ENCODE data around the gene CLDND1.

CLDND1 gene

DNA sequence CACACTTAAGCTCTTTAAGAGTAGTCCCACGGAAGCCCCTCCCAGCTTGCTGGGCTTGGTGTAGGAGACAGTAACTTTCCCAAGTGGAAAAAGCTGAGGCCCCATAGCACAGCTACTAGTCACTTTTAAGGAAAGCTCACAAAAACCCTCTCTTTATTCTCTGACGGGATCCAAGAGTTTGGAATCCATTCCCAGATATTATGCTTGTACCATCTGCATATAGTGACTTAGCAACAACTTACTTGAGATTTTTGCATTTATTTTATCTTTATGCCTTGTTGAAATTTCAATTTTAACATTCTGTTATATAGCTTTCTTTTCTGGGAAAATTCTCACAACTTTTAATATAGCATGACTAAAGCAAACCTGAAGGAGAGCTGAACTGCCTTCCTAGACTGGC lies 28.5 kb upstream of the CLDND1 start:
- DNase-seq (ENCODE audit: low read depth), result no peak

DNA sequence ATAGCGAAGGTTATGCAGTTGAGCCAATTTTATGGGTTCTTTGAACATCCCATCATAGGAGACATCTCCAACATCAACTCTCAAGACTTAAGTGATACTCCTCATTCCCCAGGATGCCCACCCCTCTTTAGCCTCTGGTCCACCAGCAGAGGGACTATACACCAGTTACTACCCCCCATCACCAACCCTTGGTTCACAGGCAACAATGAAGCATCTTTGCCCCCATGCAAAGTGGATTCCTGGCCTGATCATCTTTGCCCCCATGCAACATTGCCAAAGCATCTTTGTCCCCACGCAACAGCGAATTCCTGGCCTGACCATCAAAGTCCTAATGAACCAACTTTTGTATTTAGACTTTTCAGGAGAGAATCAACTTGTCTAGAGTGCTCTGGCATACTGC lies 28.1 kb upstream of the CLDND1 start:
- no peak for DNase-seq (ENCODE audit: low read depth)

DNA sequence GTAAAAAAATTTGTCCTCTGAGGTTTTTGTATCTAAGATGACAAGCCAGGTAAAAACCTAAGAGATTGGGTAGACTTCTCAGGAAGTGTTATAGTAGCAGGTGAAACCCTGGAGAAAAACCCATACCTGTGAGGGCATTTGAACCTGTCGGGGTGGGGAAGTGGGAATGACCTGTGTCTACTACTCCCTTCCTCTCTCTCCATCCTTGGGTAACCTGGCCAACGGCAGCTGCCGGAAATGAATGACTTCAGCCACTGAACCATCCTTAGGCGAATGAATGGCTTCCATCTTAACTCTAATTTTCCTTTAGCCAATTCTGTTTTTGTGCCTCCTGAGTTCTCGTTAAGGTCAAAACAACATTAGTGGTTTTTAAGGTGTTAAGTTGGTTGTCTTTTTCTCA lies 25.8 kb upstream of the CLDND1 start:
- DNase-seq (ENCODE audit: low read depth), result no peak

DNA sequence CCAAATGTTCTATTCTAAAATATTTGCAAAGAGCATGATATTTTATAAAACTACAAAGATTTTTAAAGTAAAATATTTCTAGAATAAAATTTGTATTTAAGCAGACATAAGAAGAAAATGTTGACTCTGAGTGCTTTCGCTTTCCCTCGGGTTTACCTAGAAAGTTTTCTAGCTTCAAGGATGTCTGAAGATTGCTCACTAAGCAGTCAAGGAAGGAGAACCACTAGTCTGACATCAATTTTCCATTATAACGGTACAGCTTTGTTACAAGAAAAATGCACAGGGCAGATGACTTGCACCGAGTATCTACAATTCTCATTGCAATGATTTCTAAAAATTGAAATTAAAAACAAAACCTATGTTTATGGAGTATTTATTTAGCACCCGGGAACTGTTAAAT lies 23.2 kb upstream of the CLDND1 start:
- no peak for DNase-seq (ENCODE audit: low read depth)

DNA sequence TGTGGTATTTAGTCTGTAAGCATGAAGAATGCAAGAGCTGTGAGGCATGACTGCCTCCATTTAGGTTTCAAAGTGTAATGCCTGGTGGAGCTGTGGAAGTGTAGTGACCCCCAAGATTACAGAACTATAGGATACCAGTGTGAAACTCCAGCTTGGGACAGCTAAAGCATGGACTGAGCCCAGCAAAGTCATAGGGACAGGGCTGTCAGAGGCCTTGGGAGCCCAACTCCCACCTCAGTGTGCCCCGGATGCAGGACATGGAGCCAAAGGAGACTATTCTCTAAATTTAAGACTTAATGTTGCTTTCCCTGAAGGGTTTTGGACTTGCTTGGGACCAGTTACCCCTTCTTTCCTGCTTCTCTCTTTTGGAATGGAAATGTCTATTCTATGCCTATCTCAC lies 19.9 kb upstream of the CLDND1 start:
- DNase-seq (ENCODE audit: low read depth), result no peak

DNA sequence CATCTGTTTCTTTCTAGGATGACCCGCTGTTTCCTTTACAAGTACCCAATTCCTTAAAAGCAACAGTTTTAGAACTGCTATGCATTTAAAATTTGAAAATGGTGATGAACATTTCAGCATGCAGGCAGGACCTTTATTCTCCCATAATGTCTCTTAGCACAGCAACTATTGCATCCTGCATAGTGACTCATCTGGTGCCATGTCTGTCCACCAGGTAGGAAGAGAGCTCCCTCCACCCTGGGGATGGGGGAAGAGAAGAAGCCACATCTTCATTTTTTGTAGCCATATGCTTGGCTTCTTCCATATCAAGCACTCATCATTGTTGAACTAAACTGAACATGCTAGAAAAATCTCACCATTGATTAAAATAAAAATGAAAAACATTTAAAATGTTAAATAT lies 19.0 kb upstream of the CLDND1 start:
- DNase-seq (ENCODE audit: low read depth), result no peak

DNA sequence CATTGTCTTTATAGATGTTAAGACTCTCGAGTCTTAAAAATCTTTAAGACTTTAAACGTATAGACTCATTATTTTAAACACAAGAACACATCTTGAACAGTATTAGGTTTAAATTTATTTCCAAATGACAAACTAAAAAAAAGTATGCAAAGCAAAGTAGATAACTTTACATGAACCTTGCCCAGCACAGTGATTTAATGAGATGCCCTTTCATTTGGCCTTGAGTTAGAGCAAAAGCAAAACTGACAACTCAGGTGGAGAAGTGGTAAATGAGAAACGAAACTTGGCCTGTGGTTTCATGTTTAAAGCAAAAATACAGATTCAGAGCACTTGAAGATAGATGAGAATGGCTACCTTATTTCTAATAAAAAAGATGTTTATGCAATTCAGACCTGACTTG lies 17.6 kb upstream of the CLDND1 start:
- DNase-seq (ENCODE audit: low read depth), result no peak

DNA sequence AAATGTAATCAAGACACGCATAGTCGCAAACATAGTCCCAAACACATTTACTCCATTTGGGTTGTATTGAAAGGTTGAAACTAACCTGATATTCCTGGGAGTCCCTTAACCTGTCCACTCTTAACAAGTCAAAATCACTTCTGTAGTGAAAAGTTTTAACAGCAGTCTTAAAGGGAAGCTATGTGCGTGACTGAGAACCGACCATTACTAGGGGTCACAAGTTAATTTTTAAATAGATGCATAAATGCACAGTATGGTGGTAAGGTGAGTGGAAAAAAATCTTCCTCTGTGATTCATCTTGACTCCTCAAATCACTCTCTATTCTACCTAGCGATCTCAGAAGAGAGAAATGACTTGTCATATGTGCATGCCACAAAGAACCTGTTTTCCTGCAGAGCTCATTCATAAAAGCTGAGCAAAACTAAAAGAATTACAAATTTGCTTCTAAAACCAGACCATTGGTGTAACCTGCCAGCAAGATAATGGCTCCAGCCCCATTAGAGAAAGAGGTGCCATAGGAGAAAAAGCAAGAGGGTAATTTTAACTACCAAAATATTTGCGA lies 13.8 kb upstream of the CLDND1 start:
- DNase-seq (ENCODE audit: low read depth), result no peak

DNA sequence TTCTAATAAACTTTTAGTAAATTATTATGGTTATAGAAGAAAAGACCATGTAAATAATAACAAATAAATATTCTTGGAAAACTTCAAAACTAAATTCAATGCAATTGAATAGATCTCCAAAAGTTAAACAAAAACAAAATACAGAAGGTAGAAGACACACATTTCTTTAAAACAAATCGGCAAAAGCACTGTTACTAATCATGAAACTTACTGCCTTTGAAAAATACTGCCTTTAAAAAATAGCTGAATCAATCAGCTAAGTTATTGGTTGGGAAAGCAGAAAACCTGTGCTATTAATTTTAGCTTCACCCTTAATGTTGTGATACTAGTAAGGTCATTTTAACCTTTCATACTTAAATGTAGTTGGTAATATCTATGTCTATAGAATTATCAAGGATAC lies 12.0 kb upstream of the CLDND1 start:
- no peak for DNase-seq (ENCODE audit: low read depth)

DNA sequence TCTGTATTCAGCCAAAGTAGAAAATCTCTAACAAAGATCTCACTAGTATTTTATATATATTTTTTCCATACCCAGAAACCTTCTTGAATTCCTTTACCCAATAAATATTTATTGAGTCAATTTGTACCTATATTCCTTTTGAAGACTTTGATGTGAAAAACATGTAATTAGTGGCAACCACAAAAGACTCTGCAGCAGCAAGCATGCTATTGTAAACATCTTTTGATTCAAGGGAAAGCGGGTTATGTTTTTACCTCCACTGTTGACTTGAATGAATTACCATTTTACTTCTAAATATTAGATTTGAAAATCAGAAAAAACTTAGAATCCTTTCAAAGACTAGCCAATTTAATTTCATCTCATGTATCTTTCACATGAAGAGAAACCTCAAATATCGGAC lies 11.5 kb upstream of the CLDND1 start:
- no peak for DNase-seq (ENCODE audit: low read depth)

DNA sequence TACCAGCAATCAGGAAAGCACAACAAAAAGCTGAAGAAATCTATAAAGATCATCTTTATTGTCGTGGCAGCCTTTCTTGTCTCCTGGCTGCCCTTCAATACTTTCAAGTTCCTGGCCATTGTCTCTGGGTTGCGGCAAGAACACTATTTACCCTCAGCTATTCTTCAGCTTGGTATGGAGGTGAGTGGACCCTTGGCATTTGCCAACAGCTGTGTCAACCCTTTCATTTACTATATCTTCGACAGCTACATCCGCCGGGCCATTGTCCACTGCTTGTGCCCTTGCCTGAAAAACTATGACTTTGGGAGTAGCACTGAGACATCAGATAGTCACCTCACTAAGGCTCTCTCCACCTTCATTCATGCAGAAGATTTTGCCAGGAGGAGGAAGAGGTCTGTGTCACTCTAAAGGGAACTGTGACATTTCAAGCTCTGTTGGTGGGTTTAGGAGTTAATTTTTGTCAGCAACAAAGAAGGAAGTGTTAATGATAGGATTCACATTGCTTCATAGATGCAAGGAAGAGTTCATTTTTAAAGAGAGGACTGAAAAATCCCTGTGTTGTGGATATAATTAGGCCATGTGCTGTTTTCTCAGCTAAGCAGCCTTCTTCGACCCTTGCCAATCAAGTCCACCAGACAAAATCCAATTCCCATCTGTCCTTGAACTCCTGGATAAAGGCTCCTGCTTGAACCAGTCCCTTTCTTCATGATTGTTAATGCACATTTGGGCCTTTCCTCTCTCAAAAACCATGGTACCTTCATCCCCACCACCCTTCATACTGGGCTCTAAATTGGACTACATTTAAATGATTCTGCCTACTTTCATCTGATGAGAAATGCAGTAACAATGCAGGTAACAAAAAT lies 10.2 kb upstream of the CLDND1 start:
- DNase-seq (ENCODE audit: low read depth), result no peak

DNA sequence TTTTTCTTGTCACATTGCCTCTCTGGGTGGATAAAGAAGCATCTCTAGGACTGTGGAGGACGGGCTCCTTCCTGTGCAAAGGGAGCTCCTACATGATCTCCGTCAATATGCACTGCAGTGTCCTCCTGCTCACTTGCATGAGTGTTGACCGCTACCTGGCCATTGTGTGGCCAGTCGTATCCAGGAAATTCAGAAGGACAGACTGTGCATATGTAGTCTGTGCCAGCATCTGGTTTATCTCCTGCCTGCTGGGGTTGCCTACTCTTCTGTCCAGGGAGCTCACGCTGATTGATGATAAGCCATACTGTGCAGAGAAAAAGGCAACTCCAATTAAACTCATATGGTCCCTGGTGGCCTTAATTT lies 9.6 kb upstream of the CLDND1 start:
- no peak for DNase-seq (ENCODE audit: low read depth)

DNA sequence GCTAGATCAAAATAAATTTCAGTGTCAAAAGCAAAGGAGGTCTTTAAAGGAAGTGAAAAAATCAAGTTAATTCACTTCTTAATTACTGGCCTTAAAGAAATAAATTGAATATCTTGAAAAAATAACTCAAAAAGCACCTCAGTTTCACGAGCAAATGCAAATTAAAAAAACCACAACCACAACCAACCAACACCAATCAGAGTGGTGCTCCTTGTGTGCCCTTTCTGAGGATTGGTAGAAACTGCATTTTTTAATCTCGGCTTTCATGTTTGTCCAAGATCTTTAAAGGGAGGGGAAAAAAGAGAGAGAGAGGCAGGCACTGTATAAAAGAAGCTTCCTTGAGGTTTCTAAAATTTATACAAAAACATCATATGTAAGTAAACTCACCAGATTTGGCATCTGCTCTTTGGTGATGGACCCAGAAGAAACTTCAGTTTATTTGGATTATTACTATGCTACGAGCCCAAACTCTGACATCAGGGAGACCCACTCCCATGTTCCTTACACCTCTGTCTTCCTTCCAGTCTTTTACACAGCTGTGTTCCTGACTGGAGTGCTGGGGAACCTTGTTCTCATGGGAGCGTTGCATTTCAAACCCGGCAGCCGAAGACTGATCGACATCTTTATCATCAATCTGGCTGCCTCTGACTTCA lies 9.0 kb upstream of the CLDND1 start, which contains the start of gene GPR15:
TSS of gene GPR15 (plus strand) at position 357 of the 653 bp plus-strand sequence. CDS start at position 413, 56 bp downstream.
- DNase-seq (ENCODE audit: low read depth), result no peak

DNA sequence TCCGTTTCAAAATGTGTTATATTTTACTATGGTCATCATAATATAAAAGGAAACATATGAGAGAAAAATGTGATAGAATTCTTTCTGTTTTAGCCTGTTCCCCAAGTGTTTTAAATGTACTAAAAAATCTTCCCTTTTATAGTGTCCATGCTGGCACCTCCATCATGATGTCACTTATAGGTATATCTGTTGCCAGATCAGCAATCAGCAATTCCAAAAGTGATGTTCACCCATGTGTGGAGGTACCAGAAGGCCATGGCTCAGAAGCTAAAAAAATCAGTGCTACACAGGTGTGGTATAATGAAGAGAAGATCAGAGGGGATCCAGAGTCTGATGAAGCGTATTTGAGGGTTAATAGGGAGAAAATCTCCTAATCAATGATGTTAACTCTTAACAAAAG lies 8.0 kb upstream of the CLDND1 start:
- DNase-seq (ENCODE audit: low read depth), result no peak

DNA sequence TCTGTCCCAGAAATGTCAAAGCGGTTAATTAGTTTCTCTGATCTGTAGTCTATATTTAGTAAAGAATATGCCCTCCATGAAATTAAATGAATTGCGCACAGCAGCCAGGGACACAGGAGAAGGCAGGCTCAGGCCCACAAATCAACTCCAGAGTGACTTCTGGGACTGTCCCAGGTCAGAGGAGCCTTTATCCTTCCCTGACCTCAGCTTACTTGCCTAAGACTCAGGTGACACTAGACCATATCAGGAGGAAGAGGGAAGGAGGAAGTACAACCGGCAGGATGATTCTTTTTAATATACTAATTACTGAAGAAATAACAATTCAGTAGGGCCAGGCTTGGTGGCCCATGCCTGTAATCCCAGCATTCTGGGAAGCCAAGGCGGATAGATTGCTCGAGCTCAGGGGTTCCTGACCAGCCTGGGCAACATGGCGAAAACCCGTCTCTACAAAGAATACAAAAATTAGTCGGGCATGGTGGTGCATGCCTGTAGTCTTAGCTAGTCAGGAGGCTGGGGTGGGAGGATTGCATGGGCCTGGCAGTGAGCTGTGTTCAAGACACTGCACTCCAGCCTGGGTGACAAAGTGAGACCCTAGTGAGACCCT lies 7.3 kb upstream of the CLDND1 start:
- DNase-seq (ENCODE audit: low read depth), result no peak

DNA sequence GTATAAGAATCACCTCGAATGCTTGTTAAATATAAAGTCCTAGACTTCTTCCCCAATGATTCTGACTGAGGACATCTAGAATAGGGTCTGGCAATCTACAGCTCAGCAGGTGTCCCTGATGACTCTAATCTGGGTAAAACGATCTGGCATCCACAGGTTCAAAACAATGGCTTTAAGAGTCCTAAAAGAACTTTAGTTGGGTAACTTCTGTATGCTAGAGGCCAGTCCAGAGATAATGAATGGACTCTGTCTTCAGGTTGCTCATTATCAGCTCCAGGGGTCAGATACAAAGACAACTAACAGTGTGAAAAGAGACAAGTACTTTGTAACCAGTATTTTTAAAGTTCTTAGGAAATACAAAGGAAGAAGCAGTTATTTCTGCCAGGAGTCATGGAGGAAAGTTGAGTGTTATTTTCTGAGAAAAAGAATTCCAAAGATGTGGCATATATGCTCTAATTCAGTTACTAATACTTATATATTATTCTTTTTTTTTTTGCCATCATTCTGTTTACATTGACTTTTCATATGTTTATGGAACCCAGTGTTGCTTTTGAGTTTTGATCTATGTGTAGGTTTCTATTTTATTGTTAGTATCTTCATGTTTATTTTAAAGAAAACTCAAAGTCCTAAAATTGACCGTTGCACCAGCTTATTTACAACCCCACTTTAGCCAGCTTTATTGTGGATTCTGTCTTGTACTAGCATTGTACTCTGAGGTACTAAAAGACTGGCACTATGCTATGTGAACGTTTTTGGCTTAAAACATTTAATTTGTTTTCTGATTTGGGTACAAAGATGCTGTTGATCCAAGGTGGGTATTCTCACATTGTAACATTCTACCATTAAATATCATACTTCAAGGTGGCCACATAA lies 6.0 kb upstream of the CLDND1 start:
- DNase-seq (ENCODE audit: low read depth), result no peak

DNA sequence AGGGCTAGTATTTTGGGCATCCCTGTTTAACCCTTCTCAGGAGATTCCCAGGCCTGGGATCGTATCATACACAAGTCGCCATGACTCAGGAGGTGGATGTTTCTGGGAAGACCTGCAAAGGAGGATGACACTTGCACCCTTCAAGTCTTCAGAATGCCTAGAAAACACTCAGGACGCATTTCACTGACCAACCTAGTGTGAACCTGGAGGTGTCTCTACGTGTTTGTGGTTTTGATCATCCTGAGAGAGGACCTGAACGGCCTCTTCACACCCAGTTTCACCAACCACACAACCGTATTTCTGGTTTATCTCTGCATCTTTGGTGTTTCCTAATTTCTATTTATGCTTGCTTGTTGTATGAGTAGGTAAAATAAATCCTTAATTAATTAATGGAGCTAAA lies 2.8 kb upstream of the CLDND1 start:
- no peak for DNase-seq (ENCODE audit: low read depth)

DNA sequence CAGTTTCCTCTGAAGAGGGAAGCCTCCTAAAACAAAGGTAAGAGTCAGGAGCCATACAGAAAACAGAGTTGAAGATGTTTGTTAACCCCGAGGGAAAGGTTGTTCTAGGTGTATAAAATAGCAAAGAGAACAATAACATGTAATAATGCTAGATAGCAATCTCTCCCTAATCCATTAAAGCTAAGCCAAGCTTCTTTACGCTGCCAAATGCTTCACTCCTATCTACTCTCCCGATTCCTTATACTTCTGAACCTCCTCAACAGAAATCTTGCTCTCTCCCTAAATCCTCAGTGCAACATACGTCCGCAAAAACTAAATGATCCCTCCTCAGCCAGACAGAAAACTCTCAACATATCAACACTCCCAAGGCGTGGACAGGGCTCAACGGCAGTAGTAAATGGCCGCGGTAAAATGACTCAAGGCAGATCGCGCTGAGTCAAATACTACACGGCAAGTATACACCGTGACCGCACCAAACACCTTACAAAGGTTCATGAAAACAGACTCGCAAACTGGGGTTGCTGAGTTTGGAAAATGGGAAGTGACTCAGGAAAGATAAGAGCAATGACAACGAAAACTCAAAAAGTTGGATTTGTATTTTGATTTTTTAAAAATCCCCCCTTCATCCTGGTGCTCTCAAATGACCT lies 682 bp downstream of the CLDND1 start:
- DNase-seq (ENCODE audit: low read depth), result no peak

DNA sequence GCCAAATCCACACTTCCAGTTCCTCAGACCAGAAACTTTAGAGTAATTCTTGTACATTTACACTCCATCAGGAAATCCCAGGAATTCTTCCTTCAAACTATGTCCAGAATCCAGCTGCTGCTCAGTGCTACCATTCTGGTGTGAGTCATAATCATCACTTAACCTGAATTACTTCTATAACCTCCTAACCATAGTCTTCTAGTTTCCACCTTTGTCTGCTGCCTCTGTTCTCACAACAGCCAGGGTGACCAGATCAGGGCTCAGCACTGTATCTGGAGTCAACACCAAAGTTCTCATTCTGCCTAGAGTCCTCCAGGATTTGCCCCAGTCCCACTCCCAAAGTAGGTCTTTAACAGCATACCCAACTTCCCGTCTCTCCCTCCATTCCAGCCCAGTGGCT lies 3.4 kb downstream of the CLDND1 start:
- no peak for DNase-seq (ENCODE audit: low read depth)

DNA sequence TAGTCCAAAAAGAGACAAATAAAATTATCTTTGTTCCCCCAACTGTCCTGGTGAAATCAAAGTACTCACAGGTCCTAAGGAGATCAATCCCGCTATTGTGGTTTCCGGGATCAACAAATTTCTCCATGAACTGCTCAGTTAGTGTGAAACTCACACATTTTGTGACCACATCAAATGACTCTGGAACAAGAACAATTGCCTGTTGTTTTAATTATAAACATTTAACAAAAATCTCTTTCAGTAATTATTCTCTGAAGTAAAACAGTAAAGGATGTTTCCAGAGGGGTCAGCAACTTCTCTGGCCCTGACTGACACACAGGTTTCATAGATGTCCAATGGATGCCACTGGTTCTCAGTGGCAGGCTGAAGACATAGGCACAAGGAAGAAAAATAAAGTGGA lies 3.9 kb downstream of the CLDND1 start:
- no peak for DNase-seq (ENCODE audit: low read depth)

DNA sequence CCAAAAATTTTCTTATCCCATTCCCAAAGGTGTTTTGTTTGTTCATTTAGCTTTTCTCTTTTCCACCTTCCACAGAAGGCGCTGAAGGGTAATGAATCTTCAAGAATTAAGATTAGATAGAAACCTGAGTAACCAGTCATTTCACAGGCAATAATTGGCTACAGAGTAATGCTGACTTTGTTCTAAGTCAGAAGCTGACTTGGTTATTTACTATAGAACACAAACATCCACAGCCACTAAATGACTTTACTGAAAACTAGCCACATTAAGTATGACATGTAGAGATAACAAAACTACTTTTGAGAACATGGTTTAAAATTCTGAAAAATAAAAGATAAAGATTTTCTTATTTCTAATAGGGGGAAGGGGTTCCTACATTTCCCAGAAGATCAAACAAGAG lies 7.8 kb downstream of the CLDND1 start:
- no peak for DNase-seq (ENCODE audit: low read depth)

DNA sequence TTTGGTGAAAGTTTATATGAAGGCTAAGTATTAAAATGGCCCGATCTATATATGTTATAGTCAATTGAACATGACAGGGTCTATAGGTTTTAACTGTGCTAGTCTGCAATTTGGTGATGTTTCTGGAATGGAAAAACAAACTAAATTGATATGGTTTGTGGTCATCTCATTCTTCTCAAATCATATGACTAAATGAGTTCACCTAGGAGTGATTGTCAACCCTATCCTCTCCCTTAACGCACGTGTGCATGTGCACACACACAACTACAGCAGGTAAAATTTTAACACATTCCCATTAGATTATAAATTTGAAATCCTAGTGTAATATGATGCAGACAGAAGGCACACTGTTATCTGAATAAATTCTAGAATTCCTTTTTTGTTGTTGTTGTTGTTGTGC lies 9.0 kb downstream of the CLDND1 start:
- no peak for DNase-seq (ENCODE audit: low read depth)

Data from stimulated activated CD8-positive, alpha-beta memory T cell treated with anti-CD3 and anti-CD28 coated beads, Interleukin-15, amount 100 ng/mL, for 1 hour (primary cell).